SU-DHL-6 (cell line): Measurements from ENCODE around the gene LIPK.

ENCODE experiments used
- CTCF ChIP-seq: fragments of 200-600 bp; sonication (generic); IDR thresholded peaks from one replicate; pipeline ENCODE4 v1.5.1; 2017; ENCODE audit warnings: antibody characterized with exemption, mild to moderate bottlenecking, low read length, moderate library complexity; ENCODE audit not compliant: insufficient read depth, poor library complexity, severe bottlenecking
- EZH2phosphoT487 ChIP-seq: fragments of 200-600 bp; sonication (generic), shearing (Covaris generic); conservative IDR thresholded peaks from 2 replicates; pipeline ENCODE4 v1.6.1; 2018; ENCODE audit warnings: mild to moderate bottlenecking, antibody characterized with exemption, low read length, moderate library complexity, mixed read lengths

- TF ChIP-seq CTCF, result no peak
- no peak for TF ChIP-seq EZH2phosphoT487
Measured at GRCh38 chr10:88670497-88670896, 35.6 kb upstream of the LIPK start.
